ENCODE measurements around the gene SPTAN1.

DNA sequence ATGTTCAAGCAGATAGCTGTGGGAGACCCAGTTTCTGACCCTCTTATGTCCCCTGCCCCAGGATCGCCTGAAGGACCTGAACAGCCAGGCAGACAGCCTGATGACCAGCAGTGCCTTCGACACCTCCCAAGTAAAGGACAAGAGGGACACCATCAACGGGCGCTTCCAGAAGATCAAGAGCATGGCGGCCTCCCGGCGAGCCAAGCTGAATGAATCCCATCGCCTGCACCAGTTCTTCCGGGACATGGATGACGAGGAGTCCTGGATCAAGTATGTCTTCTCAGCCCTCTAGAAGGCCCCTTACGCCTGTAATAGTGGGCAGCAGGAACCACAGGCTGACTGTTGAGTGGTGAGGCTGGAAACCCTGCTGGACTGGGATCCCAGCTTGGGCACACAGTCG lies 63.2 kb downstream of the SPTAN1 start:
- no peak for TF ChIP-seq CTCF (IDR thresholded peaks at IDR 0.05; ENCODE audit: poor library complexity, severe bottlenecking)
- TF ChIP-seq SMC3 (conservative IDR thresholded peaks at IDR 0.05; ENCODE audit: poor library complexity), result no peak
- TF ChIP-seq EP300 (conservative IDR thresholded peaks at IDR 0.05; ENCODE audit: poor library complexity, severe bottlenecking), result no peak
- TF ChIP-seq POLR2AphosphoS5 (IDR thresholded peaks at IDR 0.05), result no peak
- TF ChIP-seq, protein P1, sequence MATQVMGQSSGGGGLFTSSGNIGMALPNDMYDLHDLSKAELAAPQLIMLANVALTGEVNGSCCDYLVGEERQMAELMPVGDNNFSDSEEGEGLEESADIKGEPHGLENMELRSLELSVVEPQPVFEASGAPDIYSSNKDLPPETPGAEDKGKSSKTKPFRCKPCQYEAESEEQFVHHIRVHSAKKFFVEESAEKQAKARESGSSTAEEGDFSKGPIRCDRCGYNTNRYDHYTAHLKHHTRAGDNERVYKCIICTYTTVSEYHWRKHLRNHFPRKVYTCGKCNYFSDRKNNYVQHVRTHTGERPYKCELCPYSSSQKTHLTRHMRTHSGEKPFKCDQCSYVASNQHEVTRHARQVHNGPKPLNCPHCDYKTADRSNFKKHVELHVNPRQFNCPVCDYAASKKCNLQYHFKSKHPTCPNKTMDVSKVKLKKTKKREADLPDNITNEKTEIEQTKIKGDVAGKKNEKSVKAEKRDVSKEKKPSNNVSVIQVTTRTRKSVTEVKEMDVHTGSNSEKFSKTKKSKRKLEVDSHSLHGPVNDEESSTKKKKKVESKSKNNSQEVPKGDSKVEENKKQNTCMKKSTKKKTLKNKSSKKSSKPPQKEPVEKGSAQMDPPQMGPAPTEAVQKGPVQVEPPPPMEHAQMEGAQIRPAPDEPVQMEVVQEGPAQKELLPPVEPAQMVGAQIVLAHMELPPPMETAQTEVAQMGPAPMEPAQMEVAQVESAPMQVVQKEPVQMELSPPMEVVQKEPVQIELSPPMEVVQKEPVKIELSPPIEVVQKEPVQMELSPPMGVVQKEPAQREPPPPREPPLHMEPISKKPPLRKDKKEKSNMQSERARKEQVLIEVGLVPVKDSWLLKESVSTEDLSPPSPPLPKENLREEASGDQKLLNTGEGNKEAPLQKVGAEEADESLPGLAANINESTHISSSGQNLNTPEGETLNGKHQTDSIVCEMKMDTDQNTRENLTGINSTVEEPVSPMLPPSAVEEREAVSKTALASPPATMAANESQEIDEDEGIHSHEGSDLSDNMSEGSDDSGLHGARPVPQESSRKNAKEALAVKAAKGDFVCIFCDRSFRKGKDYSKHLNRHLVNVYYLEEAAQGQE (IDR thresholded peaks at IDR 0.05; ENCODE audit: borderline replicate concordance), result no peak
- TF ChIP-seq MXI1 (conservative IDR thresholded peaks at IDR 0.05; ENCODE audit: poor library complexity, severe bottlenecking), result no peak
- TF ChIP-seq RAD21 (conservative IDR thresholded peaks at IDR 0.05), result no peak
- no peak for TF ChIP-seq EZH2 (IDR thresholded peaks at IDR 0.05; ENCODE audit: borderline replicate concordance, insufficient read depth, low read length, poor library complexity, severe bottlenecking)
- no peak for TF ChIP-seq TAF1 (IDR thresholded peaks at IDR 0.05; ENCODE audit: low read depth)
